Stimulated activated CD8-positive, alpha-beta memory T cell treated with anti-CD3 and anti-CD28 coated beads, Interleukin-15, amount 100 ng/mL, for 4 hours (primary cell): ENCODE measurements around the gene MPI.
A peak's percentile ranks its signal among the peaks of the same experiment; 100 is the strongest.
"Not testable (repeated sequence)": the region's sequence is repeated elsewhere in the genome, so short reads cannot be mapped to it uniquely, and the experiment has no call there.

ENCODE experiments used
- DNase-seq, 2 donors: peaks; one replicate each; pipeline ENCODE4 v3.0.0-alpha.2; 2020; ENCODE audit warnings: low read depth in 2 of 2

Gene MPI

DNA sequence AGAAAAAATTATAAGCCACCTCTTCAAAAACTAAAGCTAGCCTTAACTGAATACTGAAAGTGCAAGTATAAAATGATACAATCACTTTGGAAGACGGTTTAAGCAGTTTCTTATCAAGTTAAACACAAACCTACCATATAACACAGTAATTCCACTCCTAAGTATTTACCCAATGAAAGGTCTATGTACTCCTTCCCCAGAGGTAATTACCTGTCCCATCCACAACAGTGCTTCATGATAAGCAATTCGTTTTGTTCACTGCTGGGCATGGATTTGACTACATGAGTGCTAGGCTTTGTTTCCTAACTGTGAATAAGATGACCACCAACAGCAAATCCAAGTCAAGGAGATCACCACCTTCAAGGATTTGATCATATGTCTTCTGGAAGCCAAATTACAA is 43.7 kb downstream of the MPI start:
- DNase-seq, result no peak

DNA sequence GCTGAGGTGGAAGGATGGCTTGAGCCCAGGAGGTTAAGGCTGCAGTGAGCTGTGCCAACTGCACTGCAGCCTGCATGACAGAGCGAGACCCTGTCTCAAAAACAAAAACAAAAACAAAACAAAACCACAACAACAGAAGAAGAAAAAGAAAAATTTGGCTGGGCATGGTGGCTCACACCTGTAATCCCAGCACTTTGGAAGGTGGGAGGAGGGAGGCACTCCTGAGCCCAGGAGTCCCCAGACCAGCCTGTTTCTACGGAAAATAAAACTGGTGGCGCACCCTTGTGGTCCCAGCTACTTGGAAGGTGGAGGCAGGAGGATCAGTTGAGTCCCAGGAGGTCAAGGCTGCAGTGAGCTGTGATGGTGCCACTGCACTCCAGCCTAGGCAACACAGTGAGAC is 45.4 kb downstream of the MPI start:
- not testable (repeated sequence) for DNase-seq

DNA sequence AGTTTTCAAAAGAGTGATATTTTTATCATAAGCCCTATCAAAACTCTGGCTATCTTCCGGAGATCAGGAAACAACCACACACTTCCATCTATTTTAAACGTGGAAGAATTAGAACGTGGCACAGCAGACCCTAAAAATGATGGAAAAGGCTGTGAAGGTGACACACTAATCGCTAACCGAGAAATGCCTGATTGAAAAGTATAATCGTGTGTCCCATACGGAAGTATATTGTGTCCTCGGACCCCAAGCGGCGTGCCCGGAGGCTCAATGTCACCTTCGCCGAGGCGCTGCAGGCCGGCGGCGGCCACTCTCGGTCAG is 47.4 kb downstream of the MPI start:
- no peak for DNase-seq

DNA sequence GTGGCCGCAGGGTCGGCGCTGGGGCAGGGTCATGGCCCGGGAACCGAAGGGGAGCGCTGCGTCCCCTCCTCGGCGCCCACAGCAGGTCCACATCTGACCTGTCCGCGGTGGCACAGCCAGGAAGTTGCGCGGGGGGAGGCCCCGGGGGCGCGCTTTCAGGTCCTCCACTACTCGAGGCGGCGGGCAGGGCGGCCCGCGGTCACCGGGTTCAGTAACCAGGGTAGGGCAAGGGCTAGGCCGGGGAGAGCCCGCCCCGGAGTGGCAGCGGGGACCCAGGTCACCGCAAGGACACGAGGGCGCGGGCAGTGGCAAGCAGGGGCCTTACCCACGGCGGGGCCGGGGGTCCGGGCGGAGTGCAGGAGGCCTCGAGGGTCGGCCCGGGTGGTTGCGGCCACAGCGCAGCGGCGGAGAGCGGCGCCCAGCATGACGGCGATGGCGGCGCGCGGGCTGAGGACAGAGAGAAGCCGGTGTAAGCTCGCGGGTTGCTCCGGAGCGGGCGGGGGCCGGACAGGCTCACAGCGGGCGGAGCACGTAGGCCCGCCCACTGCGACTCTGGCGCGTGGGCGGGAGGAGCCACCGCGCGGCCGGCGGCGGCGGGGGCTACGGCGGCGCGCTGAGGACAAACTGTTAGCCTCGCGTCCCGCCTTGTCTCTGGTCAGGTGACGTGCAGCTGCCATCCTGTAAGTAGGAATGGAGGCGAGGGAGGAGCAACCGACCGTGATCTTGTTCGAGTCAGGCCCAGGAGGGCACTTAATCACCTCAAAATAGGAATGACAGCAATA is 47.9 kb downstream of the MPI start, which contains the start of gene COX5A:
COX5A (minus strand) TSS at position 484 of the 782 bp plus-strand sequence; CDS start at position 425, 59 bp downstream.
- peak; percentile 84 to 86 for DNase-seq

GRCh38 chr15:74950078-74950908 is 60.5 kb downstream of the MPI start:
- DNase-seq, result peak; percentile 23 to 69

DNA sequence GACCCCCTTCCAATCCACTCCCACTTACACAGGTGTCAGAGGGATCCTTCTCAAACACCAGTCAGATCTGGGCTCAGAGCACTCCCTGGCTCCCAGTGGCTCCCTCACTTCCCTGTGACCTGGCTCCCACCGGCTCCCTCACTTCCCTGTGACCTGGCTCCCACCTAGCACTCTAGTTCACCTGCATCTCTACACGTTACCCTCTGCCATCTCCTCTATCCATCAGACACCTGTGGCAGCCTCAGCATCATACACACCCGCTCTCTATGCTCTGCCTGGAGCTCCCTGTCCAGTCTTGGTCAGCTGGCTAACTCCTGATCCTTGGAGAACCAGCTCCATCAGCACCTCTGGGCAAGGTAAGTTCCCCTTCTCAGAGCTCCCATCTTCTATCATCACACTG is 61.2 kb downstream of the MPI start:
- DNase-seq, result no peak
